ENCODE data around the gene ADGRG4.

DNA sequence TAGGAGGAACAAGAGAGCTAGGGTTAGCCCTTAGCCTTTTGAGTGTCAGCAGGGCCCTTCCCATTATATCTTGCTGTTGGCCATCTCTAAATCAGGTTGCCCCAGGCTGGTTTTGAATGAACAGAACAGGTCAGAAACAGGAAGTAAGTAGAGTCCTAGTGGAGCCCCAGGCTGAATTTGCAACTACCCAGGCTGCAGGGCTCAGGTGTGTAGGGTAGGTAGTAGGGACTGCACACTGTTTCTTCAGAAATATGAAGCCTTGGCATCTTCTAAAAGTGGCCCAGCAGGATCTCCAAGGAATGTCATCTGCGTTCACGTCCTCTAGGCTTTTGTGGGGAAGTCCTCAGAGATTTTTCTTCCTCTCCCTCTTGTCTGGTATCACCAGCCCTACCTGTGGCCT, 90.2 kb downstream of the ADGRG4 start:
- TF ChIP-seq, protein P1, sequence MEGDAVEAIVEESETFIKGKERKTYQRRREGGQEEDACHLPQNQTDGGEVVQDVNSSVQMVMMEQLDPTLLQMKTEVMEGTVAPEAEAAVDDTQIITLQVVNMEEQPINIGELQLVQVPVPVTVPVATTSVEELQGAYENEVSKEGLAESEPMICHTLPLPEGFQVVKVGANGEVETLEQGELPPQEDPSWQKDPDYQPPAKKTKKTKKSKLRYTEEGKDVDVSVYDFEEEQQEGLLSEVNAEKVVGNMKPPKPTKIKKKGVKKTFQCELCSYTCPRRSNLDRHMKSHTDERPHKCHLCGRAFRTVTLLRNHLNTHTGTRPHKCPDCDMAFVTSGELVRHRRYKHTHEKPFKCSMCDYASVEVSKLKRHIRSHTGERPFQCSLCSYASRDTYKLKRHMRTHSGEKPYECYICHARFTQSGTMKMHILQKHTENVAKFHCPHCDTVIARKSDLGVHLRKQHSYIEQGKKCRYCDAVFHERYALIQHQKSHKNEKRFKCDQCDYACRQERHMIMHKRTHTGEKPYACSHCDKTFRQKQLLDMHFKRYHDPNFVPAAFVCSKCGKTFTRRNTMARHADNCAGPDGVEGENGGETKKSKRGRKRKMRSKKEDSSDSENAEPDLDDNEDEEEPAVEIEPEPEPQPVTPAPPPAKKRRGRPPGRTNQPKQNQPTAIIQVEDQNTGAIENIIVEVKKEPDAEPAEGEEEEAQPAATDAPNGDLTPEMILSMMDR (IDR thresholded peaks at IDR 0.05; ENCODE audit: poor library complexity, severe bottlenecking) = no peak
- TF ChIP-seq, protein P2, sequence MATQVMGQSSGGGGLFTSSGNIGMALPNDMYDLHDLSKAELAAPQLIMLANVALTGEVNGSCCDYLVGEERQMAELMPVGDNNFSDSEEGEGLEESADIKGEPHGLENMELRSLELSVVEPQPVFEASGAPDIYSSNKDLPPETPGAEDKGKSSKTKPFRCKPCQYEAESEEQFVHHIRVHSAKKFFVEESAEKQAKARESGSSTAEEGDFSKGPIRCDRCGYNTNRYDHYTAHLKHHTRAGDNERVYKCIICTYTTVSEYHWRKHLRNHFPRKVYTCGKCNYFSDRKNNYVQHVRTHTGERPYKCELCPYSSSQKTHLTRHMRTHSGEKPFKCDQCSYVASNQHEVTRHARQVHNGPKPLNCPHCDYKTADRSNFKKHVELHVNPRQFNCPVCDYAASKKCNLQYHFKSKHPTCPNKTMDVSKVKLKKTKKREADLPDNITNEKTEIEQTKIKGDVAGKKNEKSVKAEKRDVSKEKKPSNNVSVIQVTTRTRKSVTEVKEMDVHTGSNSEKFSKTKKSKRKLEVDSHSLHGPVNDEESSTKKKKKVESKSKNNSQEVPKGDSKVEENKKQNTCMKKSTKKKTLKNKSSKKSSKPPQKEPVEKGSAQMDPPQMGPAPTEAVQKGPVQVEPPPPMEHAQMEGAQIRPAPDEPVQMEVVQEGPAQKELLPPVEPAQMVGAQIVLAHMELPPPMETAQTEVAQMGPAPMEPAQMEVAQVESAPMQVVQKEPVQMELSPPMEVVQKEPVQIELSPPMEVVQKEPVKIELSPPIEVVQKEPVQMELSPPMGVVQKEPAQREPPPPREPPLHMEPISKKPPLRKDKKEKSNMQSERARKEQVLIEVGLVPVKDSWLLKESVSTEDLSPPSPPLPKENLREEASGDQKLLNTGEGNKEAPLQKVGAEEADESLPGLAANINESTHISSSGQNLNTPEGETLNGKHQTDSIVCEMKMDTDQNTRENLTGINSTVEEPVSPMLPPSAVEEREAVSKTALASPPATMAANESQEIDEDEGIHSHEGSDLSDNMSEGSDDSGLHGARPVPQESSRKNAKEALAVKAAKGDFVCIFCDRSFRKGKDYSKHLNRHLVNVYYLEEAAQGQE (IDR thresholded peaks at IDR 0.05; ENCODE audit: borderline replicate concordance) = no peak
- TF ChIP-seq MXI1 (conservative IDR thresholded peaks at IDR 0.05; ENCODE audit: poor library complexity, severe bottlenecking) (no peak), EZH2 (IDR thresholded peaks at IDR 0.05; ENCODE audit: borderline replicate concordance, insufficient read depth, low read length, poor library complexity, severe bottlenecking) (no peak), TAF1 (IDR thresholded peaks at IDR 0.05; ENCODE audit: low read depth) (no peak), RAD21 (conservative IDR thresholded peaks at IDR 0.05) (no peak), EP300 (conservative IDR thresholded peaks at IDR 0.05; ENCODE audit: poor library complexity, severe bottlenecking) (no peak)
